ENCODE results near the gene AMMECR1L.
"Not testable (repeated sequence)": the region's sequence is repeated elsewhere in the genome, so short reads cannot be mapped to it uniquely, and the experiment has no call there.

The AMMECR1L gene

GRCh38 chr2:127885780-127886592, at the start of gene AMMECR1L:
Gene AMMECR1L (minus strand): TSS chr2:127885956. CDS start chr2:127874234, 11,722 bp downstream.
- DNase-seq, result peak; percentile 67 to 75

- no peak for DNase-seq
These were observed 49.6 kb upstream of the AMMECR1L start for GRCh38 chr2:127935337-127935736.

GRCh38 chr2:127932199-127932876, 46.6 kb upstream of the AMMECR1L start:
- DNase-seq, result no peak

DNA sequence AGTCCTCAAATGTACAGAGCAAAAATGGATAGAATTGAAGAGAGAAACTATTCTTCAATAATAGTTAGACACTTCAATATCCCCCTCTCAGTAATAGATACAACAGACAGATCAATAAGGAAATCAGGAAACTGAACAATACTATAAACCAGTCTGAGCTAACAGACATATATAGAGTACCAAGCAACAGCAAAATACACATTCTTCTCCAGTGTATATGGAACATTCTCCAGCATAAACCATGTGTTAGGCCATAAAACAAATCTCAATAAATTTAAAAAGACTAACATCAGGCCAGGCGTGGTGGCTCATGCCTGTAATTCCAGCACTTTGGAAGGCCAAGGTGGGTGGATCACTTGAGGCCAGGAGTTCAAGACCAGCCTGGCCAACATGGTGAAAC, 43.7 kb upstream of the AMMECR1L start:
- DNase-seq, result no peak

DNA sequence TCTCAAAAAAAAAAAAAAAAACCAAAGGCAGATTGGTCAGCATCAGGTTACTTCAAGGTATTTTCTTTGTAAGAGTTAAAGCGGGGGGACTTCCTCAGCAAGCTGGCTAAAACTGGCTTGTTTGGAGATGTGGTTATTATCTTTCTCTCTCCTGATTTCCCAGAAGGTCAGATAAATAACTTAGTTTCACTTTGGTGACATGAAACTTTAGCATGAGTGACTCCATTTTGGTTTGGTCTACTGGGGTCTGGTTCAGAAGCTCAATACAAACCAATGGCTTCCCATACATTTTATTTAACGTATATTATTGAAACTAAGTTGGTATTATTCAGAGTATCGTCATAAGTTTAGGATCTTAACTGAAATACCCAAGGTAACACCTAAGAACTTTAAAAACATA, 41.6 kb upstream of the AMMECR1L start:
- no peak for DNase-seq

GRCh38 chr2:127917916-127918315, 32.2 kb upstream of the AMMECR1L start:
- no peak for DNase-seq

- no peak for DNase-seq
These were observed 28.2 kb upstream of the AMMECR1L start for GRCh38 chr2:127913808-127914457.

DNA sequence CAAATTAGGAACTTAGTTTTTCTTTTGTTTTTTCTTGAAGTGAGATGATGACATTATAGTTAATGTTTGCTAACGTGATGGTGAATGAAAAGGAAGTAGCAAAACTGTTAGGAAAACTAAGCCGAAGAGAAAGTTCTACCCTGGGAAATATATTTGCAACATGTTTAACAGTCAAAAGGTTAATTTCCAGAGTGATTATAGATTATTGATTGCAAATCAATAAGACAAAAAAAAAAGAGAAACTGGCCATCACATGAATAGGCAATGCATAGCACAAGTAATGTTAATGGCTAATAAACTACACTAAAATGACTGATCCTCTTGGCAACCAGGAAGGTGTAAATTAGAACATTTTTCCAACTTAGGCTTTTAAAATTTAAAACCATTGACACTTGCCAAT, 26.0 kb upstream of the AMMECR1L start:
- DNase-seq, result no peak

GRCh38 chr2:127910415-127910814, 24.7 kb upstream of the AMMECR1L start:
- DNase-seq, result no peak

DNA sequence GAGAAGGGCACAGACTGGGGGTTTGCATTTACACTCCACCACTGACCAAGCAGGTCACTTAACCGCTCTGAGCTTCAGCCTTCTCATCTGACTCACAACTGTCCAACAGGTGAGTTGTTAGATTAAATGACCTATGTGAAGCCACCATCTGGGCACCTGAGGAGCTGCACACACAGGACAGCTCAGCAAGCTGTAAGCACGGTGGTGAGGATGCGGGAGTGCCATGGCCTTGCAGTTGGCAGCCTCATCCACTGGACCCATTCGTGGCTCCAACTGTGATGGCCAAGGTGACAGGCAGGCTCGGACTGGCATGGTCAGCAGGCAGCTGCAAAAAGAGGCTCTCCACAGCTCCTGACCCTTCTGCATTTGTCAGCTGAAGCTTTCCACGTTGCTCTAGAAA, 23.3 kb upstream of the AMMECR1L start:
- no peak for DNase-seq

GRCh38 chr2:127907733-127908400, 22.1 kb upstream of the AMMECR1L start:
- DNase-seq, result not testable (repeated sequence)

DNA sequence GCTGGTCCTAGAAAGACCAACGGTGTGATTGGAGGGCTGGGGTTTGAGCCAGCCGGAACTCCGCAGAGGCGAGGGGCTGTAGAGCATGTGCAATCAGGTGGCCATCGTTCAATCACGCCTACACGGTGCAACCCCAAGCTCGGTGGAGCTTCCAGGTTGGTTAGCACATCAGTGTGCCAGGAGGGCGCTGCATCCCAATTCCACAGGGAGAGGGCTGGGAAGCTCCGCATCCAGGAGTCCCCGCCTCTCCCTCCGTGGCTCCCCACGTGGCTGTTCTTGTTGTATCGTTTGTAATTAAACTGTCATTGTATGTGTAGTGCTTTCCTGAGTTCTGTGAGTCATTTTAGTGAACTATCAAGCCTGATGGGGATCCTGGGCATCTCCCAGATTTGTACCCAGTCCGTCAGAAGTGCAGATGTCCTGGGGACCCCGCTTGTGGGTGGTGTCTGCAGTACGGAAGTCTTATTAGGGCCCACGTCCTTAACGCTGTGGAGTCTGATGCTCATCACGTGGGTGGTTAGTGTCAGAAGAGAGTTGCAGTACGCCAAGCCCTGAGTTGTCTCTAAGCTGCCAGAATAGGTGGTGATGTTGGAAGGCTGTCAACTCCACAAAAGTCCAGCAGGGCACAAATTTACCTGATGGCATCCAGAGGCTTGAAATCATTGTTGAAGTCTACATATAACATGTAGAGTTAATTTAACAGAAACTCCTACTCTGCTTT, 20.6 kb upstream of the AMMECR1L start:
- DNase-seq, result no peak

GRCh38 chr2:127901339-127902056, 15.7 kb upstream of the AMMECR1L start:
- no peak for DNase-seq

DNA sequence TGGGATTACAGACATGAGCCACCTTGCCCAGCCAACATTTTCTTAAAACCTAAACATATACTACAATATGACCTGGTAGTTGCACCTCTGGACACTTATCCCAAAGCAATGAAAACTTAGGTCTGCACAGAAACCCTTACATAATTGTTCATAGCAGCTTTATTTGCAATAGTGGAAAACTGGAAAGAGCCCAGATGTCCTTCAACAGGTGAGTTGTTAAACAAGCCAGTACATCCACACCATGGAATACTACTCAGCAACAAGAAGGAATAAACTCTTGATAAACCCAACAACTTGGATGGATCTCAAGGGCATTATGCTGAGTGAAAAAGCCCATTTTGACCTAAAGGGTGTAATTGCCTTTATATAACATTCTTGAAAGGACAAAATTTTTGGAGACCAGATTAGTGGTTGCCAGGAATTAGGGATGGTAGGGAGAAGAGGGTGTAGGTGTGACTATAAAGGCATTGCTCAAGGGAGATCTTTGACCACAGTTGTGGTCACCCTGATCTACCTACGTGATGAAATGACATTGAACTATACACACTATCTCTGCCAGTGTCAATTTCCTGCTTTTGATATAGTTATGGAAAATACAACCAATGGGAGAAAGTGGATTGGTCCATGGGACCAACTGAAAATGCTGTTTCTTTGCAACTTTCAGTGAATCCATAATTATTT, 11.9 kb upstream of the AMMECR1L start:
- no peak for DNase-seq

GRCh38 chr2:127893494-127893893, 7.7 kb upstream of the AMMECR1L start:
- DNase-seq, result no peak

DNA sequence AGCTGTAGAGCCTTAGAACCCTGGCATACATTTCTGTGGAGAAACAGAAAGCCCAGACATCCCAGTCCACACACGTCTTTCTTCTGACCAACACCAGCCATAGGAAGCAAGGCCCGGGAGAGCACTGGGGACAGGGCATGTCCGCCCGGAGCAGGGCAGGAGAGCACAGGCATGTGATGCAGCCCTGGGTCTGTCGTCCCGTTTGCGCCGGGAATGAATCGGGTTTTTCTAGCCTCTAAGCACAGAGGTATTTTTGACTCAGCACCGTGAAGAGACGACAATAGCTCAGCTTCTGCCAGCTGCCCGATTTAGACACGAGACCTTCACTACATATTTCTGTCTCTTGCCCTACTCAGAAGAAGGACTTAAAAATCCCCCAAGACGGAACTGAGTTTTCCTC, 7.3 kb upstream of the AMMECR1L start:
- DNase-seq, result no peak

- DNase-seq, result no peak
These were observed 6.1 kb upstream of the AMMECR1L start for GRCh38 chr2:127891811-127892210.

GRCh38 chr2:127890756-127891155, 5.0 kb upstream of the AMMECR1L start:
- not testable (repeated sequence) for DNase-seq

- DNase-seq, result no peak
These were observed 3.0 kb upstream of the AMMECR1L start for GRCh38 chr2:127888772-127889171.

DNA sequence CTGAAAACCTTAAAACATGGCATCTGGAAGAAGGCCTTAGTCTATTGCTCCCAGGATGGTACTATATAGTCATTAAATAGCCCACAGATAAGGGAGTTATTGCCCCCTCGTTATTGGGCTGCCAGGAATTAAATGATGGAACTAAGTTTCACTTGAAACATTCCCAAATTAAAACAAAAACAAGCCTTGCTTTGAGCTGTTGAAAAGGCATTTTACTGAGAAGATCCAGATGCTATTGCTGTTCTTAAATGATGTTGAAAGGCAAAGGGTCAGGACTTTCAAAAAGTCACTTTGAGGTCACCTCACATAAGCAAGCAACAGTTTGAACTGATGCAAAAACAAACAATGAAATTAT, 2.0 kb upstream of the AMMECR1L start:
- DNase-seq, result no peak

- no peak for DNase-seq
These were observed 1.5 kb upstream of the AMMECR1L start for GRCh38 chr2:127887082-127887775.

All from stimulated activated CD4-positive, alpha-beta T cell treated with anti-CD3 and anti-CD28 coated beads, Interleukin-2, amount 100 ng/mL, for 24 hours (primary cell).